Astrocyte (in vitro differentiated cells and primary cell): ENCODE data around the gene TSHZ1. TPM values are rescaled to one million over a fixed set of nuclear protein-coding genes. Genes with fewer than 3 reads are reported as not detected.

Source experiments
- DNase-seq: peaks from one replicate; pipeline ENCODE4 v3.0.0-alpha.2; 2010; ENCODE audit warnings: low read depth
- FAIRE-seq: peaks from 2 replicates; lab custom pipeline; 2011; peaks lifted over from hg19 to GRCh38; lab: Jason Lieb, UNC
- H2AFZ ChIP-seq: 2 replicates; pipeline ENCODE4 v1.6.0; 2012; ENCODE audit warnings: low read depth, low read length, inconsistent platforms
- H3K27ac ChIP-seq: 2 replicates; pipeline ENCODE4 v1.5.1; 2011; ENCODE audit warnings: low read depth, low read length, inconsistent platforms
- H3K27me3 ChIP-seq: 2 replicates; pipeline ENCODE4 v1.6.0; 2011; ENCODE audit warnings: low read length, inconsistent platforms; ENCODE audit not compliant: insufficient read depth
- H3K36me3 ChIP-seq: 2 replicates; pipeline ENCODE4 v1.5.1; 2011; ENCODE audit warnings: low read length, inconsistent platforms; ENCODE audit not compliant: insufficient read depth
- H3K4me1 ChIP-seq: 2 replicates; pipeline ENCODE4 v1.5.1; 2011; ENCODE audit warnings: low read length, inconsistent platforms; ENCODE audit not compliant: insufficient read depth
- H3K4me2 ChIP-seq: 2 replicates; pipeline ENCODE4 v1.6.0; 2012; ENCODE audit warnings: low read length, inconsistent platforms
- H3K4me3 ChIP-seq: 2 replicates; pipeline ENCODE4 v1.5.1; 2011; ENCODE audit warnings: low read depth, mild to moderate bottlenecking, low read length, inconsistent platforms; ENCODE audit not compliant: insufficient read depth
- H3K79me2 ChIP-seq: 2 replicates; pipeline ENCODE4 v1.6.0; 2012; ENCODE audit warnings: mild to moderate bottlenecking, low read length, inconsistent platforms; ENCODE audit not compliant: insufficient read depth
- H3K9ac ChIP-seq: 2 replicates; pipeline ENCODE4 v1.6.0; 2012; ENCODE audit warnings: mild to moderate bottlenecking, low read length, inconsistent platforms
- H3K9me3 ChIP-seq: 2 replicates; pipeline ENCODE4 v1.5.1; 2012; ENCODE audit warnings: low read depth, mild to moderate bottlenecking, low read length, inconsistent platforms; ENCODE audit not compliant: insufficient read depth
- H4K20me1 ChIP-seq: 2 replicates; pipeline ENCODE4 v1.6.0; 2012; ENCODE audit warnings: low read length, inconsistent platforms; ENCODE audit not compliant: insufficient read depth
- H3K27ac Mint-ChIP-seq: one replicate; pipeline ENCODE4 v1.8.0; 2021; ENCODE audit warnings: mild to moderate bottlenecking, mixed read lengths; ENCODE audit not compliant: unreplicated experiment
- H3K27me3 Mint-ChIP-seq: one replicate; pipeline ENCODE4 v1.8.0; 2021; ENCODE audit warnings: low read depth, mixed read lengths; ENCODE audit not compliant: unreplicated experiment
- H3K36me3 Mint-ChIP-seq: one replicate; pipeline ENCODE4 v1.8.0; 2021; ENCODE audit warnings: low read depth, mixed read lengths; ENCODE audit not compliant: unreplicated experiment
- H3K4me1 Mint-ChIP-seq: one replicate; pipeline ENCODE4 v1.8.0; 2021; ENCODE audit warnings: low read depth, mixed read lengths; ENCODE audit not compliant: unreplicated experiment
- H3K4me3 Mint-ChIP-seq: one replicate; pipeline ENCODE4 v1.8.0; 2021; ENCODE audit warnings: mild to moderate bottlenecking, moderate library complexity, mixed read lengths; ENCODE audit not compliant: unreplicated experiment
- H3K9me3 Mint-ChIP-seq: one replicate; pipeline ENCODE4 v1.8.0; 2021; ENCODE audit warnings: mild to moderate bottlenecking, mixed read lengths; ENCODE audit not compliant: unreplicated experiment
- EZH2 ChIP-seq: IDR thresholded peaks from 2 replicates; pipeline ENCODE4 v1.6.1; 2012; ENCODE audit warnings: mild to moderate bottlenecking, low read length, inconsistent platforms; ENCODE audit not compliant: insufficient read depth
- total RNA-seq: library from RNA; stranded (reverse); gene quantifications from 2 replicates; pipeline ENCODE4 v1.2.1, GENCODE V29; 2021
- TF ChIP-seq, protein P1 (sequence below): IDR thresholded peaks from 2 replicates; pipeline ENCODE4 v1.5.1; 2011; ENCODE audit warnings: low read depth, mild to moderate bottlenecking, inconsistent platforms, low read length, moderate library complexity; ENCODE audit not compliant: insufficient read depth

Gene TSHZ1
- total RNA-seq, 1 donor from 2014 or later = 2.9 TPM

DNA sequence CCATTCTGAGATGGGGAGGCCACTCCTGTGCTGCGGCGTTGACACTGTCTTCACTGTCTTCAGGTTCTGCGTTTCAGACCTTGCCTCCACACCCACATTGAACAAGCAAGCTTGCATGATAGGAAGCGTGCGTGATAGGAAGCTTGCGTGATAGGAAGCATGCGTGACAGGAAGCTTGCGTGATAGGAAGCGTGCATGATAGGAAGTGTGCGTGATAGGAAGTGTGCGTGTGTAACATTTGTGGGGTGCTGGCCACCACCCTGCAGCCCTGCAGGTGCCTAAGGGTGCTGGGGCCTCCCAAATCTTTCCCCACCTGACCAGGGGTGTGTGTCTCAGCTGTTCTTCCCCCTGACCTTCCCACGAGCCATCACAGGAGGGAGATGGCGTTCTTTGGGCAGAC, 25.3 kb downstream of the TSHZ1 start:
- DNase-seq = no peak
- H3K27ac Mint-ChIP-seq = no peak overlapping the region
- H3K27me3 Mint-ChIP-seq = no peaks in the 10 kb centered on the region
- H3K9me3 Mint-ChIP-seq = peaks cover 2% of the 10 kb centered on the region
- no peaks in the 10 kb centered on the region for H4K20me1 ChIP-seq
- no peak overlapping the region for H3K27ac ChIP-seq
- no peak overlapping the region for H3K4me3 Mint-ChIP-seq
- no peak overlapping the region for H3K4me2 ChIP-seq
- no peaks in the 10 kb centered on the region for H3K4me1 Mint-ChIP-seq
- H3K9me3 ChIP-seq = no peaks in the 10 kb centered on the region
- no peak overlapping the region for H3K4me3 ChIP-seq
- peaks cover under 1% of the 10 kb centered on the region for H3K4me1 ChIP-seq
- TF ChIP-seq, protein P1, sequence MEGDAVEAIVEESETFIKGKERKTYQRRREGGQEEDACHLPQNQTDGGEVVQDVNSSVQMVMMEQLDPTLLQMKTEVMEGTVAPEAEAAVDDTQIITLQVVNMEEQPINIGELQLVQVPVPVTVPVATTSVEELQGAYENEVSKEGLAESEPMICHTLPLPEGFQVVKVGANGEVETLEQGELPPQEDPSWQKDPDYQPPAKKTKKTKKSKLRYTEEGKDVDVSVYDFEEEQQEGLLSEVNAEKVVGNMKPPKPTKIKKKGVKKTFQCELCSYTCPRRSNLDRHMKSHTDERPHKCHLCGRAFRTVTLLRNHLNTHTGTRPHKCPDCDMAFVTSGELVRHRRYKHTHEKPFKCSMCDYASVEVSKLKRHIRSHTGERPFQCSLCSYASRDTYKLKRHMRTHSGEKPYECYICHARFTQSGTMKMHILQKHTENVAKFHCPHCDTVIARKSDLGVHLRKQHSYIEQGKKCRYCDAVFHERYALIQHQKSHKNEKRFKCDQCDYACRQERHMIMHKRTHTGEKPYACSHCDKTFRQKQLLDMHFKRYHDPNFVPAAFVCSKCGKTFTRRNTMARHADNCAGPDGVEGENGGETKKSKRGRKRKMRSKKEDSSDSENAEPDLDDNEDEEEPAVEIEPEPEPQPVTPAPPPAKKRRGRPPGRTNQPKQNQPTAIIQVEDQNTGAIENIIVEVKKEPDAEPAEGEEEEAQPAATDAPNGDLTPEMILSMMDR = no peak
- no peak for TF ChIP-seq EZH2
- H3K9ac ChIP-seq = no peak overlapping the region
- H3K27me3 ChIP-seq = no peaks in the 10 kb centered on the region
- H3K36me3 ChIP-seq = no peaks in the 10 kb centered on the region
- no peak for FAIRE-seq
- no peaks in the 10 kb centered on the region for H3K36me3 Mint-ChIP-seq
- H2AFZ ChIP-seq = no peak overlapping the region
- H3K79me2 ChIP-seq = peaks cover 6% of the 10 kb centered on the region

DNA sequence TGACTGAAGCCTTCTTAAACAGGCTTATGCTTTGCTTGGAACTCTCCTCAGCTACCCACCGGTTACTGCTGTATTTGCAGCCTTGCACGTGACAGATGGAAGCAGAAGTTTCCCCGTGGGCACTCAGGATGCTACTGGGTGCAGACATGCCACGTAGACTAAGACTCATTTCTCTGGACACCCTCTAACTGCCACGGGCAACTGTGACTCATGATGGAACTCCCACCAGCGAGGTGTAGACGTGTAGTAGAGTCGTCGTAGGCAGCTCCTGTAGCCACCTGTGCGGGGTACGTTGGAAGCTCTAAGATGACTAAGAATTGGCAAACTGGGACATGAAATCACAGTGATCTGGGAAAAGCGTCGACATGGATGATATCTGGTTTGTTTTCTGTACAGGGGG, 27.5 kb downstream of the TSHZ1 start:
- no peaks in the 10 kb centered on the region for H3K4me1 ChIP-seq
- Mint-ChIP-seq H3K9me3 (peaks cover 5% of the 10 kb centered on the region), H3K27ac (no peak overlapping the region), H3K4me1 (no peaks in the 10 kb centered on the region), H3K27me3 (no peaks in the 10 kb centered on the region), H3K4me3 (no peak overlapping the region), H3K36me3 (no peaks in the 10 kb centered on the region)
- no peaks in the 10 kb centered on the region for H3K9me3 ChIP-seq
- no peaks in the 10 kb centered on the region for H4K20me1 ChIP-seq
- no peak overlapping the region for H2AFZ ChIP-seq
- no peak overlapping the region for H3K4me3 ChIP-seq
- DNase-seq (no peak), FAIRE-seq (no peak)
- H3K4me2 ChIP-seq = no peak overlapping the region
- no peak for TF ChIP-seq EZH2
- TF ChIP-seq, protein P1 = no peak
- peaks cover 8% of the 10 kb centered on the region for H3K79me2 ChIP-seq
- no peak overlapping the region for H3K27ac ChIP-seq
- H3K27me3 ChIP-seq = no peaks in the 10 kb centered on the region
- H3K9ac ChIP-seq = no peak overlapping the region
- H3K36me3 ChIP-seq = no peaks in the 10 kb centered on the region

GRCh38 chr18:75238786-75239185, 28.2 kb downstream of the TSHZ1 start:
- Histone ChIP-seq H3K27ac (no peak overlapping the region), H3K36me3 (no peaks in the 10 kb centered on the region), H3K9me3 (no peaks in the 10 kb centered on the region), H3K4me1 (no peaks in the 10 kb centered on the region), H3K9ac (no peak overlapping the region), H3K27me3 (no peaks in the 10 kb centered on the region), H2AFZ (no peak overlapping the region), H3K4me2 (no peak overlapping the region), H3K79me2 (peaks cover 12% of the 10 kb centered on the region), H3K4me3 (no peak overlapping the region), H4K20me1 (no peaks in the 10 kb centered on the region)
- H3K27ac Mint-ChIP-seq = no peak overlapping the region
- H3K36me3 Mint-ChIP-seq = no peaks in the 10 kb centered on the region
- peaks cover 5% of the 10 kb centered on the region for H3K9me3 Mint-ChIP-seq
- TF ChIP-seq, protein P1 = no peak
- no peaks in the 10 kb centered on the region for H3K27me3 Mint-ChIP-seq
- DNase-seq (no peak), FAIRE-seq (no peak)
- no peaks in the 10 kb centered on the region for H3K4me1 Mint-ChIP-seq
- H3K4me3 Mint-ChIP-seq = no peak overlapping the region
